Sigmoid colon (tissue), 7 donors: ENCODE measurements around the gene KLHL40. TPM values are rescaled to one million over a fixed set of nuclear protein-coding genes. Genes with fewer than 3 reads are reported as not detected.

ENCODE experiments used
- DNase-seq: peaks from one replicate; pipeline ENCODE4 v3.0.0-alpha.2; 2019
- H3K27ac ChIP-seq, 4 donors: fragments of 200-600 bp; sonication (generic); one replicate each; pipeline ENCODE4 v1.5.1; 2016 to 2019; ENCODE audit warnings: mild to moderate bottlenecking in 1 of 4
- H3K27me3 ChIP-seq, 3 donors: fragments of 200-600 bp; sonication (generic); one replicate each; pipeline ENCODE4 v1.5.1; 2019; ENCODE audit warnings: mild to moderate bottlenecking in 1 of 3
- H3K36me3 ChIP-seq, 4 donors: fragments of 200-600 bp; sonication (generic); one replicate each; pipeline ENCODE4 v1.5.1; 2016 to 2019
- H3K4me1 ChIP-seq, 4 donors: fragments of 200-600 bp; sonication (generic); one replicate each; pipeline ENCODE4 v1.5.1; 2017 to 2019
- H3K4me3 ChIP-seq, 4 donors: fragments of 200-600 bp; sonication (generic); one replicate each; pipeline ENCODE4 v1.5.1; 2017 to 2019; ENCODE audit warnings: mild to moderate bottlenecking in 2 of 4, moderate library complexity in 1 of 4
- H3K9me3 ChIP-seq, 4 donors: fragments of 200-600 bp in 3 of 4; sonication (generic) in 3 of 4; one replicate each; pipeline versions ENCODE4 v1.5.1 to v1.6.1; 2013 to 2019
- CTCF ChIP-seq, 4 experiments: fragments of 450-650 bp in 3 of 4; fragments of 200-600 bp in 1 of 4; IDR thresholded peaks; one replicate each; pipeline ENCODE4 v1.5.1; 2016 to 2019; ENCODE audit warnings: antibody characterized with exemption in 4 of 4, mild to moderate bottlenecking in 3 of 4, moderate library complexity in 2 of 4
- EP300 ChIP-seq, 4 donors: sonication (generic); formaldehyde crosslinking; IDR thresholded peaks; one replicate each; pipeline ENCODE4 v1.6.1; 2017; ENCODE audit warnings: antibody characterized with exemption in 4 of 4
- POLR2A ChIP-seq, 2 donors: fragments of 450-650 bp; IDR thresholded peaks; one replicate each; pipeline ENCODE4 v1.6.1; 2016; ENCODE audit warnings: antibody characterized with exemption in 2 of 2, mild to moderate bottlenecking in 2 of 2, moderate library complexity in 2 of 2
- POLR2AphosphoS5 ChIP-seq, 4 donors: sonication (generic); formaldehyde crosslinking; IDR thresholded peaks; one replicate each; pipeline ENCODE4 v1.6.1; 2017; ENCODE audit warnings: antibody characterized with exemption in 4 of 4
- WGBS, 2 donors: extraction: QIAGEN DNeasy Blood & Tissue Kit; methylation state at CpG; one replicate each; pipeline ENCODE4 v1.1.7; 2013; 5-methylcytosine and 5-hydroxymethylcytosine counted together
- intact Hi-C: fragments of 100-400 bp; cut with DNase I; formaldehyde crosslinking; loops from one replicate; pipeline ENCODE4 v1.15.1; 2023
- polyA plus RNA-seq, 3 donors: library from polyadenylated mRNA; stranded (reverse); fragments of 200-250 nt; gene quantifications; one replicate each; pipeline ENCODE4 v1.2.3, GENCODE V29; 2013
- total RNA-seq, 4 donors: library from RNA; depleted of rRNA; stranded (reverse); fragments of >200 nt; gene quantifications; one replicate each; pipeline ENCODE4 v1.1.0, GENCODE V29; 2016
- donor health status: healthy with polysubstance abuse.
- donor health status: Bipolar disorder and iron deficiency.
- donor health status: healthy.

Gene KLHL40
- total and polyA plus RNA-seq, 7 donors: under 0.01 TPM; not detected in 6

GRCh38 chr3:42735019-42735418 lies 49.7 kb downstream of the KLHL40 start:
- H3K27me3 ChIP-seq: no peaks in the 10 kb centered on the region
- no peaks in the 10 kb centered on the region for H3K9me3 ChIP-seq
- H3K4me1 ChIP-seq: no peaks in the 10 kb centered on the region
- TF ChIP-seq POLR2A (IDR thresholded peaks at IDR 0.05) (no peak), CTCF (IDR thresholded peaks at IDR 0.05) (no peak), EP300 (IDR thresholded peaks at IDR 0.05) (no peak), POLR2AphosphoS5 (IDR thresholded peaks at IDR 0.05) (no peak)
- intact Hi-C loops: no loop called here
- H3K27ac ChIP-seq: no peak overlapping the region
- H3K4me3 ChIP-seq: no peak overlapping the region
- DNase-seq: no peak
- 84 to 87% methylated on average over 8 of the region's 8 CpGs for WGBS, 2 donors
- H3K36me3 ChIP-seq: no peaks in the 10 kb centered on the region

- Histone ChIP-seq H3K27me3 (no peaks in the 10 kb centered on the region), H3K36me3 (no peaks in the 10 kb centered on the region), H3K27ac (no peak overlapping the region), H3K4me1 (no peaks in the 10 kb centered on the region), H3K9me3 (no peaks in the 10 kb centered on the region), H3K4me3 (no peak overlapping the region)
- intact Hi-C loops: no loop called here
- no peak for TF ChIP-seq POLR2A (IDR thresholded peaks at IDR 0.05)
- TF ChIP-seq POLR2AphosphoS5 (IDR thresholded peaks at IDR 0.05): no peak
- no peak for TF ChIP-seq CTCF (IDR thresholded peaks at IDR 0.05)
- TF ChIP-seq EP300 (IDR thresholded peaks at IDR 0.05): no peak
- WGBS, 2 donors: 95 to 96% methylated on average over 12 of the region's 12 CpGs
- peak; percentile 56 for DNase-seq
These were observed 50.3 kb downstream of the KLHL40 start for GRCh38 chr3:42735615-42736014.

- Histone ChIP-seq H3K4me3 (no peak overlapping the region), H3K27me3 (no peaks in the 10 kb centered on the region), H3K9me3 (no peaks in the 10 kb centered on the region), H3K4me1 (no peaks in the 10 kb centered on the region), H3K27ac (no peak overlapping the region), H3K36me3 (no peaks in the 10 kb centered on the region)
- intact Hi-C loops: no loop called here
- TF ChIP-seq POLR2A (IDR thresholded peaks at IDR 0.05) (no peak), CTCF (IDR thresholded peaks at IDR 0.05) (no peak), EP300 (IDR thresholded peaks at IDR 0.05) (no peak), POLR2AphosphoS5 (IDR thresholded peaks at IDR 0.05) (no peak)
- 61 to 72% methylated on average over 1 of the region's 1 CpG for WGBS, 2 donors
- no peak for DNase-seq
These were observed 50.7 kb downstream of the KLHL40 start for GRCh38 chr3:42736081-42736480.

- 94 to 95% methylated on average over 6 of the region's 6 CpGs for WGBS, 2 donors
- Histone ChIP-seq H3K4me1 (no peaks in the 10 kb centered on the region), H3K27ac (no peak overlapping the region), H3K9me3 (no peaks in the 10 kb centered on the region), H3K27me3 (no peaks in the 10 kb centered on the region), H3K36me3 (no peaks in the 10 kb centered on the region), H3K4me3 (no peak overlapping the region)
- TF ChIP-seq POLR2AphosphoS5 (IDR thresholded peaks at IDR 0.05) (no peak), POLR2A (IDR thresholded peaks at IDR 0.05) (no peak), CTCF (IDR thresholded peaks at IDR 0.05) (no peak), EP300 (IDR thresholded peaks at IDR 0.05) (no peak)
- intact Hi-C loops: no loop called here
- no peak for DNase-seq
These were observed 51.2 kb downstream of the KLHL40 start for GRCh38 chr3:42736531-42736930.
